Panc1 (cell line): ENCODE results near the gene FILIP1L.

ENCODE experiments used
- CTCF ChIP-seq: fragments of 450-650 bp; IDR thresholded peaks from 2 replicates; pipeline ENCODE4 v1.5.1; 2017; ENCODE audit warnings: mild to moderate bottlenecking
- POLR2AphosphoS5 ChIP-seq: IDR thresholded peaks from 2 replicates; pipeline ENCODE4 v1.6.1; 2012; ENCODE audit warnings: mild to moderate bottlenecking, low read depth, low read length, moderate library complexity

DNA sequence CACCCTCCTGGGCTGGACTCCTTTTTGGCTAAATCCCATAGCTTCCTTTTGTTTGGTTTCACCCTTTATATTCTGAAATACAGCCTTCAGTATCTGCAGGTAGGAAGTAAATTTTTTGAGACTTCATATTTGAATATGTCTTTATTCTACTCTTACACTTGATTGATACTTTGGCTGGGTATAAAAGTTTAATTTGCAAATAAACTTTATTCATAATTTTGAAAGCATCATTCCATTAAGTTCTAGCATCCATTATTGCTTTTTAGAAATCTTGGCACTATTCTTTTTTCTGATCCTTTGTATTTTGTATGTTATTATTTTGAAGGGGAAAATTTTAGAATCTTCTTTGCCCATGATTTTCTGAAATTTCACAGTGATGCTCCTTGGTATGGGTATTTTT is 41.3 kb upstream of the FILIP1L start:
- TF ChIP-seq POLR2AphosphoS5 (no peak), CTCF (no peak)
